Astrocyte of the spinal cord (primary cell): ENCODE measurements around the gene RWDD1.
"Not testable (repeated sequence)": the region's sequence is repeated elsewhere in the genome, so short reads cannot be mapped to it uniquely, and the experiment has no call there.

ENCODE experiments used
- DNase-seq: peaks from one replicate; pipeline ENCODE4 v3.0.0; 2011; ENCODE audit warnings: low read depth, low spot score
- H3K4me3 ChIP-seq: 2 replicates; pipeline ENCODE4 v1.5.1; 2011; ENCODE audit warnings: low read depth, mild to moderate bottlenecking, low read length, moderate library complexity
- CTCF ChIP-seq: IDR thresholded peaks from 2 replicates; pipeline ENCODE4 v1.5.1; 2012; ENCODE audit warnings: low read depth, mild to moderate bottlenecking, low read length, inconsistent platforms
- in situ Hi-C: cut with HindIII; loops from 2 replicates; pipeline ENCODE4 v1.10.0; 2017; ENCODE audit warnings: low sequenced_read_pairs

Gene RWDD1

GRCh38 chr6:116586738-116587137, 15.4 kb downstream of the RWDD1 start:
- DNase-seq = no peak
- no peak for TF ChIP-seq CTCF
- H3K4me3 ChIP-seq = no peak overlapping the region
- in situ Hi-C loops = no loop called here

GRCh38 chr6:116595247-116595646, 23.9 kb downstream of the RWDD1 start:
- in situ Hi-C loops = no loop called here
- no peak overlapping the region for H3K4me3 ChIP-seq
- DNase-seq = no peak
- TF ChIP-seq CTCF = no peak

- TF ChIP-seq CTCF = no peak
- in situ Hi-C loops = no loop called here
- DNase-seq = peak; percentile 29
- H3K4me3 ChIP-seq = no peak overlapping the region
These were observed 25.5 kb downstream of the RWDD1 start for GRCh38 chr6:116596815-116597214.

GRCh38 chr6:116603916-116604315, 32.6 kb downstream of the RWDD1 start:
- H3K4me3 ChIP-seq, DNase-seq, in situ Hi-C loops: not testable (repeated sequence)

- in situ Hi-C loops, H3K4me3 ChIP-seq, DNase-seq: not testable (repeated sequence)
These were observed 33.6 kb downstream of the RWDD1 start for GRCh38 chr6:116604868-116605267.

GRCh38 chr6:116605935-116606334, 34.6 kb downstream of the RWDD1 start:
- in situ Hi-C loops = no loop called here
- no peak for DNase-seq
- no peak overlapping the region for H3K4me3 ChIP-seq
- no peak for TF ChIP-seq CTCF

GRCh38 chr6:116611056-116611455, 39.8 kb downstream of the RWDD1 start:
- H3K4me3 ChIP-seq = no peak overlapping the region
- no peak for TF ChIP-seq CTCF
- in situ Hi-C loops = no loop called here
- DNase-seq = no peak
